Mesenchymal stem cell (in vitro differentiated cells and primary cell): ENCODE results near the gene TMEM119.
"Not testable (repeated sequence)": the region's sequence is repeated elsewhere in the genome, so short reads cannot be mapped to it uniquely, and the experiment has no call there.

Source experiments
- DNase-seq: peaks from one replicate; pipeline ENCODE4 v3.0.0-alpha.2; 2013
- H2AFZ ChIP-seq: one replicate; pipeline ENCODE4 v1.6.1; 2013; ENCODE audit warnings: low read depth, mild to moderate bottlenecking, control low read depth, inconsistent platforms, low read length, moderate library complexity
- H2AK5ac ChIP-seq: 2 replicates; pipeline ENCODE4 v1.6.1; 2013; ENCODE audit warnings: low read length, moderate library complexity, mild to moderate bottlenecking, inconsistent platforms; ENCODE audit not compliant: severe bottlenecking
- H2BK120ac ChIP-seq: one replicate; pipeline ENCODE4 v1.6.1; 2013; ENCODE audit warnings: low read depth, mild to moderate bottlenecking, inconsistent platforms, low read length, moderate library complexity
- H2BK12ac ChIP-seq, 2 experiments: one replicate each; pipeline ENCODE4 v1.6.1; 2013; ENCODE audit warnings: inconsistent platforms in 2 of 2, low read length in 2 of 2, mild to moderate bottlenecking in 2 of 2, moderate library complexity in 2 of 2, control low read depth in 1 of 2
- H2BK15ac ChIP-seq: one replicate; pipeline ENCODE4 v1.6.1; 2013; ENCODE audit warnings: mild to moderate bottlenecking, low read depth, inconsistent platforms; ENCODE audit not compliant: poor library complexity, severe bottlenecking
- H2BK5ac ChIP-seq: 2 replicates; pipeline ENCODE4 v1.6.1; 2013; ENCODE audit warnings: low read depth, mild to moderate bottlenecking, low read length, control low read depth, inconsistent platforms; ENCODE audit not compliant: poor library complexity, severe bottlenecking
- H3K14ac ChIP-seq, 2 experiments: one replicate each; pipeline ENCODE4 v1.6.1; 2013; ENCODE audit warnings: inconsistent platforms in 2 of 2, low read length in 2 of 2, control low read depth in 1 of 2, mild to moderate bottlenecking in 1 of 2, moderate library complexity in 1 of 2
- H3K18ac ChIP-seq, 2 experiments: one replicate each; pipeline ENCODE4 v1.6.1; 2013; ENCODE audit warnings: inconsistent platforms in 2 of 2, low read length in 2 of 2, control low read depth in 1 of 2, low read depth in 1 of 2, mild to moderate bottlenecking in 1 of 2
- H3K23ac ChIP-seq, 2 experiments: one replicate each; pipeline ENCODE4 v1.6.1; 2013; ENCODE audit warnings: inconsistent platforms in 2 of 2, low read length in 2 of 2, mild to moderate bottlenecking in 2 of 2, moderate library complexity in 2 of 2, control low read depth in 1 of 2
- H3K27ac ChIP-seq: 2 replicates; pipeline ENCODE4 v1.5.1; 2013; ENCODE audit warnings: mild to moderate bottlenecking, moderate library complexity, low read length, control low read depth, inconsistent platforms; ENCODE audit not compliant: poor library complexity, severe bottlenecking
- H3K27me3 ChIP-seq, 2 experiments: 2 replicates each; pipeline versions ENCODE4 v1.6.1 to v1.7.0; 2013; ENCODE audit warnings: low read length in 2 of 2, mild to moderate bottlenecking in 2 of 2, moderate library complexity in 2 of 2, control low read depth in 1 of 2, inconsistent platforms in 1 of 2; ENCODE audit not compliant: control insufficient read depth in 1 of 2, insufficient read depth in 1 of 2
- H3K36me3 ChIP-seq, 2 experiments: 2 replicates each; pipeline versions ENCODE4 v1.6.1 to v1.7.0; 2013; ENCODE audit warnings: low read length in 2 of 2, control low read depth in 1 of 2, inconsistent platforms in 1 of 2, low read depth in 1 of 2, mild to moderate bottlenecking in 1 of 2; ENCODE audit not compliant: insufficient read depth in 2 of 2, control insufficient read depth in 1 of 2
- H3K4ac ChIP-seq, 2 experiments: one replicate each; pipeline ENCODE4 v1.6.1; 2013; ENCODE audit warnings: inconsistent platforms in 2 of 2, low read length in 2 of 2, mild to moderate bottlenecking in 2 of 2, moderate library complexity in 2 of 2, control low read depth in 1 of 2, low read depth in 1 of 2
- H3K4me1 ChIP-seq: 2 replicates; pipeline ENCODE4 v1.6.1; 2013; ENCODE audit warnings: low read depth, low read length, control low read depth; ENCODE audit not compliant: control insufficient read depth, insufficient read depth
- H3K4me2 ChIP-seq: 2 replicates; pipeline ENCODE4 v1.6.1; 2013; ENCODE audit warnings: low read length, mild to moderate bottlenecking, inconsistent platforms; ENCODE audit not compliant: poor library complexity, severe bottlenecking
- H3K4me3 ChIP-seq, 2 experiments: 2 replicates each; pipeline versions ENCODE4 v1.5.1 to v1.7.0; 2013; ENCODE audit warnings: low read length in 2 of 2, mild to moderate bottlenecking in 2 of 2, control low read depth in 1 of 2, low read depth in 1 of 2; ENCODE audit not compliant: insufficient read depth in 1 of 2
- H3K79me1 ChIP-seq: replicated peaks from 2 replicates; pipeline ENCODE4 v1.6.1; 2013; ENCODE audit warnings: mild to moderate bottlenecking, control low read depth, low read length, inconsistent platforms; ENCODE audit not compliant: poor library complexity, severe bottlenecking
- H3K9ac ChIP-seq: 2 replicates; pipeline ENCODE4 v1.7.0; 2013; ENCODE audit warnings: mild to moderate bottlenecking, low read length, moderate library complexity
- H3K9me3 ChIP-seq: 2 replicates; pipeline ENCODE4 v1.7.0; 2013; ENCODE audit warnings: mild to moderate bottlenecking, low read length; ENCODE audit not compliant: control insufficient read depth
- H4K8ac ChIP-seq: one replicate; pipeline ENCODE4 v1.6.1; 2013; ENCODE audit warnings: inconsistent platforms, mild to moderate bottlenecking, low read length, moderate library complexity
- H4K91ac ChIP-seq: one replicate; pipeline ENCODE4 v1.6.1; 2013; ENCODE audit warnings: mild to moderate bottlenecking, low read length, inconsistent platforms
- WGBS: methylation state at CpG from one replicate; pipeline ENCODE4 v1.1.7; 2013; ENCODE audit warnings: mixed read lengths; 5-methylcytosine and 5-hydroxymethylcytosine counted together

TMEM119 gene

DNA sequence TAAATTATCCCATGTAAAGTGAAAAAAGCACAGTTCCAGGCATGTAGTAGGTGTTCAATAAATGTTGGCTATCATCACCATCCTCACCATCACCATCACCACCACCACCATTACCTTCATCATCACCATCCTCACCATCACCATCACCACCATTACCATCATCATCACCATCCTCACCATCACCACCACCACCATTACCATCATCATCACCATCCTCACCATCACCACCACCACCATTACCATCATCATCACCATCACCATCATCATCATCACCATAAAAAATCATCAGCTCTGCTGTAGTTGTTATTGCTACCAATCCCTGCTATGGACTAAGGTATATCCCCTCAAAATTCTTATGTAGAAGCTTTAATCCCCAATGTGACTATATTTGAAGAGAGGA is 20.4 kb downstream of the TMEM119 start:
- Histone ChIP-seq H3K79me1 (no peaks in the 10 kb centered on the region), H2AFZ (no peak overlapping the region), H3K36me3 (no peaks in the 10 kb centered on the region), H2BK120ac (no peak overlapping the region), H3K9me3 (no peaks in the 10 kb centered on the region), H3K4me1 (peaks cover 9% of the 10 kb centered on the region), H2BK5ac (no peak overlapping the region), H2BK12ac (peak overlapping the region in 1 of 2 experiments; percentile 77), H3K4me2 (no peak overlapping the region), H4K8ac (no peak overlapping the region), H3K23ac (no peak overlapping the region), H3K18ac (no peak overlapping the region), H3K27ac (no peak overlapping the region), H3K4ac (no peak overlapping the region), H3K27me3 (no peaks in the 10 kb centered on the region), H2AK5ac (no peak overlapping the region), H3K9ac (no peak overlapping the region), H3K14ac (no peak overlapping the region), H2BK15ac (no peak overlapping the region), H4K91ac (no peak overlapping the region), H3K4me3 (no peak overlapping the region)
- no peak for DNase-seq

DNA sequence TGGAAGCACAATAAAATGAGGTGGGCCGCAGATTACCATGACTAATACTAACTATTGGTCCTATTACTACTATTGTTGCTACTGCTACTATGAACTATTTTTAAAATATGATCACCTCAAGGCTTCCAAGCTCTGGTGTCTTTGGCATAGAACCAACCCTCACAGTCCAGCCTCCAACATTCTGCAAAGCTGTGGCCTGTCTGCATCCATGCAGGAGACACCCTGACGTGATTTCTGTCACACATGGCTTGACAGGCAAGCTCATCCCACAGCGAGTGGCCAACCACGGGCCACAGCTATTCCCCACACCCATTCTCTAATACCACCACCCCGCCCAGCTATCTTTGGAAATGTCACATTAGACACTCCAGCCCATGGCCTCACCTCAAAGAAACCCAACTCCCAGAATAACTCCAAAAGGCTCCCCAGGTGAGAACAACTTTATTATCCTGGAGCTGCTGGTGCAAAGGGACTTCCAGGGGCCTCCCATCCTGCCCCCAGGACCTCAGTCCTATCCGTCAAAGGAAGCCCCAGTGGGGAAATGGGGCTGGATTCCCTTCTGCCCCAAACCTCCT is 21.1 kb downstream of the TMEM119 start:
- Histone ChIP-seq H3K23ac (no peak overlapping the region), H2BK15ac (no peak overlapping the region), H3K36me3 (no peaks in the 10 kb centered on the region), H4K91ac (peak overlapping the region; percentile 64), H3K27me3 (no peaks in the 10 kb centered on the region), H3K9ac (no peak overlapping the region), H2AFZ (no peak overlapping the region), H3K27ac (peak overlapping the region; percentile 57), H3K4ac (peak overlapping the region; percentile 57 to 71), H2BK12ac (peak overlapping the region; percentile 80 to 85), H3K79me1 (no peaks in the 10 kb centered on the region), H3K18ac (peak overlapping the region in 1 of 2 experiments; percentile 31), H3K9me3 (no peaks in the 10 kb centered on the region), H2AK5ac (peak overlapping the region; percentile 81), H3K14ac (no peak overlapping the region), H3K4me2 (no peak overlapping the region), H2BK5ac (no peak overlapping the region), H4K8ac (peak overlapping the region; percentile 52), H3K4me3 (no peak overlapping the region), H3K4me1 (peaks cover 8% of the 10 kb centered on the region), H2BK120ac (no peak overlapping the region)
- WGBS = 70% methylated on average over 6 of the region's 6 CpGs
- DNase-seq = no peak

DNA sequence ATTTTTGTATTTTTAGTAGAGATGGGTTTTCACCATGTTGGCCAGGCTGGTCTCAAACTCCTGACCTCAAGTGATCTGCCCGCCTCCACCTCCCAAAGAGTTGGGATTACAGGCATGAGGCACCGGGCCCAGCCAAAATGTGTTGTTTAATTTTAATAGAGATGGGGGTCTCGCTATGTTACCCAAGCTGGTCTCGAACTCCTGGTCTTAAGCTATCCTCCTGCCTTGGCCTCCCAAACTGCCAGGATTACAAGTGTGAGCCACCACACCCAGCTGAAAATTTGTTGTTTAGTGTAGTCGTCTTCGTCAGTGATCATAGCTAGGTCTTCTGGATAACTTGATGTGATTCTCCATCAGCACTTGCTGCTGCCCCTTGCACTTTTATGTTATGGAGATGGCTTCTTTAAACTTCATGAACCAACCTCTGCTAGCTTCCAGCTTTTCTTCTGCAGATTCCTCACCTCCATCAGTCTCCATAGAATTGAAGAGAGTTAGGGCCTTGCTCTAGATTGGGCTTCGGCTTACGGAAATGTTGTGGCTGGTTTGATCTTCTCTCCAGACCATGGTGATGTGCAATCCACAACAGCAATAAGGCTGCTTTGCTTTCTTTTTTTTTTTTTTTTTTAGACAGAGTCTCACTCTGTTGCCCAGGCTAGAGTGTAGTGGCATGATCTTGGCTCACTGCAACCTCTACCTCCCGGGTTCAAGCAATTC is 22.5 kb downstream of the TMEM119 start:
- H3K23ac ChIP-seq = no peak overlapping the region
- peak overlapping the region; percentile 77 for H2AK5ac ChIP-seq
- H2BK12ac ChIP-seq = peak overlapping the region; percentile 44 to 82
- H3K14ac ChIP-seq = no peak overlapping the region
- no peaks in the 10 kb centered on the region for H3K9me3 ChIP-seq
- H3K4me1 ChIP-seq = peaks cover 12% of the 10 kb centered on the region
- no peak for DNase-seq
- H3K4me3 ChIP-seq = no peak overlapping the region
- no peak overlapping the region for H3K4me2 ChIP-seq
- no peak overlapping the region for H4K8ac ChIP-seq
- H3K18ac ChIP-seq = no peak overlapping the region
- no peak overlapping the region for H4K91ac ChIP-seq
- no peak overlapping the region for H2BK5ac ChIP-seq
- H2BK120ac ChIP-seq = no peak overlapping the region
- no peak overlapping the region for H3K9ac ChIP-seq
- no peak overlapping the region for H2BK15ac ChIP-seq
- peak overlapping the region in 1 of 2 experiments; percentile 66 for H3K4ac ChIP-seq
- no peaks in the 10 kb centered on the region for H3K79me1 ChIP-seq
- H3K36me3 ChIP-seq = no peaks in the 10 kb centered on the region
- no peaks in the 10 kb centered on the region for H3K27me3 ChIP-seq
- WGBS = 97% methylated on average over 9 of the region's 9 CpGs
- no peak overlapping the region for H3K27ac ChIP-seq
- no peak overlapping the region for H2AFZ ChIP-seq

DNA sequence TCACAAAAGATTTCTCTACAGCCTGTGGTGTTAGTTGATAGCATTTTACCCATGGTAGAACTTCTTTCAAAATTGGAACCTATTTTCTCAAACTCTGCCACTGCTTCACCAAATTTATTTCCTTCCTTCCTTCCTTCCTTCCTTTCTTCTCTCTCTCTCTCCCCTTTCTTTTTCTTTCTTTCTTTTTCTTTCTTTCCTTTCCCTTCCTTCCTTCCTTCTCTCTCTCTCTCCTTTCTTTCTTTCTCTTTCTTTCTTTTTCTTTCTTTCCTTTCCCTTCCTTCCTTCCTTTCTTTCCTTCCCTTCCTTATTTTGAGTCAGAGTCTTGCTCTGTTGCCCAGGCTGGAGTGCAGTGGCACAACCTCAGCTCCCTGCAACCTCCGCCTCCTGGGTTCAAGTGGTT is 23.6 kb downstream of the TMEM119 start:
- H3K4me3 ChIP-seq, H2BK120ac ChIP-seq: not testable (repeated sequence)
- WGBS = 100% methylated on average over 1 of the region's 1 CpG

More for the DNA sequence above, 23.6 kb downstream of the TMEM119 start:
- H2AFZ ChIP-seq, H2BK5ac ChIP-seq, H3K27me3 ChIP-seq, H3K18ac ChIP-seq, H3K36me3 ChIP-seq, H3K9me3 ChIP-seq, H4K91ac ChIP-seq, H4K8ac ChIP-seq, H3K14ac ChIP-seq, H2BK15ac ChIP-seq, H3K79me1 ChIP-seq, H2AK5ac ChIP-seq, DNase-seq, H3K9ac ChIP-seq, H3K27ac ChIP-seq, H2BK12ac ChIP-seq, H3K23ac ChIP-seq, H3K4ac ChIP-seq, H3K4me2 ChIP-seq: not testable (repeated sequence)
- peaks cover 12% of the 10 kb centered on the region for H3K4me1 ChIP-seq
